Measurements from ENCODE around the gene ERN1.

The ERN1 gene

DNA sequence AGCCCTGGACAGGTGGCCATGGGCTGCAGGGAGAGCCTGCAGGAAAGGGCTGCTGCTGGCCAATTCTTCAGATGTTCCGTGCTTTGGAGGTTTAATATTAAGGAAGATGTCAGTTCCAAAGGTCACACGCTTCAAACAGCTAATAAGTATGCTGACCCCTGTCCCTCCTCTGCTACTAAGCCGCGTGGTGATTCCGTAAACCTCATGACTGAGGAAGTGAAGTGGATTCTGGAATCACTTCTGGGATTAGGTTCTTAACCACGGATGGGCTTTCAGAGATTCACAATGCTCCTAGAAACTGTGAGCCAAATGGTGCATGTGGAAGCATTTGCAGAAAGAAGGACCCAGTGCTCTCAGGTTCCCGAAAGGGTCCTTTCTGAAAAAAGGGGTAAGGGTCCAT is 28.5 kb upstream of the ERN1 start:
- DNase-seq (ENCODE audit: low read depth in 2 of 2) = no peak

DNA sequence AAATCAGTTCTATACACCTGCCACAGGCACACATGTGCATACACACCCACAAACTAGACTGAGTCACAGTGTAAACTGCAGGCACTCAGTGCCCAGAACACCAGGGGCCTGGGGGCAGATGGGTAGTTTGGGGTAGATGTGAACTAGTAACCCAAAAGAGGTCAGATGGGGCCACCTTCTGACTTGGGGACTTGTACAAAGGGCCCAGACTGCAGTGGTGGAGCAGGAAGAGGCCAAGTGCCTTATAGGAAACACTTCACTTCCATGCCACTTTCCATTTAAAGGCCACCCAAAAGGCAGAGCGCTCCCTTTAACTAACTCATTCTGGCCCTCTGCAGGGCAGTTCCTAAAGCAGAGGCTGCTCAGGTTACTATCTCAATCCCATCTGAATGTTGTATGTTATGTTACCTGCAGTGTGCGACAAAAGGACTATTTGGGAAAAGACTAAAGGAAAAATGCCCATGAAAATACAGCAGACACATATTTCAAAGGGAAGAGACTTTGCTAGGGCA is 27.8 kb upstream of the ERN1 start:
- no peak for DNase-seq (ENCODE audit: low read depth in 2 of 2)

GRCh38 chr17:64156670-64157069 is 26.7 kb upstream of the ERN1 start:
- no peak for DNase-seq (ENCODE audit: low read depth in 2 of 2)

GRCh38 chr17:64155751-64156544 is 26.0 kb upstream of the ERN1 start:
- no peak for DNase-seq (ENCODE audit: low read depth in 2 of 2)

DNA sequence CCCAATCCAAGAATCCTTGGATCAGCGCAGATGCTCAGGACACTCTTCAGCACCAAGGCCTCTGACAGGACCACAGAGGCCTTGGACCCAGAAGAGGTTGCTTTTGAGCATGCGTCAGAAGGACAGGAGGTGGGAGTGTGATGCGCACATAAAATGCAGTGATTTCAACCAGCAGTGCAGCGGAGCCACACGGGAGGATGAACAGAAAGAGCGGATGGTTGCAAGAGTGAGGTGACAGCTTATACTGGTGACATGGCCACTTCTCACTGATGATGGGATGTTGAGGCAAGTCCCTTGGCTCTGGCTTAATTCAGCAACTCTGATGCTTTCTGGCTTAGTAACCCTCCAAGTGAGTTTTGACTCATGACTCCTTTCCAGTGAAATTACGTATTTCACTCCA is 25.2 kb upstream of the ERN1 start:
- no peak for DNase-seq (ENCODE audit: low read depth in 2 of 2)

DNA sequence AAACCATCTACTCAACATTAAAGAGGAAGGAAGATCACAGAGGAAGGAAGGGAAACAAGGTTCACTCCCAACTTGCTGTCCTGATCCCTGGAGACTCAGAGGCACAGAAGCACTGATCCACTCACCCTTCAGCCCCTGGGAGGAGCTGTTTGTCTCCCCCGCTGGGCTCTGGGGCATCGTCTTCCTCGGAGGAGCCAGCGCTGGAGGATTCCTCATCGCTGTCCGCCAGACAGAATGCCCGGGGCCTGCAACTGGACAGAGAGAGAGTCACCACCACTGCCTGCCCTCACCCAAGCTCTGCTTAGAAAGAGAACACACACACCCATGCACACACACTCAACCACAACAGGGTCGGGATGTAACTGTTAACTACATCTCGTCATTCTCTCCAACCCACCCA is 24.8 kb upstream of the ERN1 start:
- DNase-seq (ENCODE audit: low read depth in 2 of 2) = no peak

DNA sequence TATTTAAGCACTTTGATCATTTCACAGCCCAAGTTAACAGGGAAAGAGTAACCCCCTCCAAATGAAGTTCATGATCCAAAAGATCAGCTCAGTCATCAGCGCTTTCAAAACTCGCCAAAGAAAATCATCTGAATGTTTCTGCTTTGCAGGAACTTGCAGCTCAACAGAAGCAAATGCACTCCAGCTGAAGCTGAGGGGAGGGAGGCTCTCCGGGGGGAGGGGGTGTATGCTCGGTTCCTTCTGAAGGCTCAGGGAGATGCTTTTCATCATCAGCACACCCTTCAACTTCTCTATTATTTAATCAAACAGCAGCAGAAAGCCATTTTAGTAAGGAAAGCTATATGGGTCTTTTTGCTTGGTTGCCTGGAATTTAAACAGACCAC is 24.4 kb upstream of the ERN1 start:
- DNase-seq (ENCODE audit: low read depth in 2 of 2) = no peak

DNA sequence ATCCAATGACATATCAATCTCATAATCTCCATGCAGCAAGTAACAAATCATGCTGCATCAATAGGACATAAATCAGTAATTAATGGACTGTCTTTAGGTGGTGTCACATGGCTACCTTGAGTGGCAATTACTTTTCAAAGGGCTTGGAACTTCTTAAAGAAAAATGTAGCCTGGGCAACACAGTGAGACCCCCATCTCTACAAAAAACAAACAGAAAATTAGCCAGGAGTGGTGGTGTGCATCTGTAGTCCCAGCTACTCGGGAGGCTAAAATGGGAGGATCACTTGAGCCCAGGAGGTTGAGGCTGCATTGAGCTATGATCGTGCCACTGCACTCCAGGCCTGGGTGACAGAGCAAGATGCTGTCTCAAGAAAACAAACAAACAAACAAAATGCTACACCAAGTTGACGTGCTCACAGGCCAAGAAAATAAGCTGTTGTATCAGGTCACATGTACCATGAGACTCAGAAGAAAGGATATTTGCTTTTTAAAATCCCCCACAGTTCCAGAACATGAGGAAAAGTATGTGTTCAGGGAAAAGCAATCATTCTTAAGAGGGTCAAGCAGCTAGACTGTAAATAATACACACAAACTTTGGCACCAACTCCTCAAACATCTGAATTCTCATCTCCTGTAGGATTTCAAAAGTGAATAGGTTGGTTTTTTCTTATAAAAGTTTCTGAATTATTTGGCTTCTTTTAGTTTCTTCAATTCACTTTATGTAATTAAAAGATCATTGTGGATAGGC is 23.8 kb upstream of the ERN1 start:
- DNase-seq (ENCODE audit: low read depth in 2 of 2) = no peak

GRCh38 chr17:64152428-64153125 is 22.6 kb upstream of the ERN1 start:
- DNase-seq (ENCODE audit: low read depth in 2 of 2) = no peak

- DNase-seq (ENCODE audit: low read depth in 2 of 2) = no peak
These were observed 21.0 kb upstream of the ERN1 start for GRCh38 chr17:64151016-64151368.

DNA sequence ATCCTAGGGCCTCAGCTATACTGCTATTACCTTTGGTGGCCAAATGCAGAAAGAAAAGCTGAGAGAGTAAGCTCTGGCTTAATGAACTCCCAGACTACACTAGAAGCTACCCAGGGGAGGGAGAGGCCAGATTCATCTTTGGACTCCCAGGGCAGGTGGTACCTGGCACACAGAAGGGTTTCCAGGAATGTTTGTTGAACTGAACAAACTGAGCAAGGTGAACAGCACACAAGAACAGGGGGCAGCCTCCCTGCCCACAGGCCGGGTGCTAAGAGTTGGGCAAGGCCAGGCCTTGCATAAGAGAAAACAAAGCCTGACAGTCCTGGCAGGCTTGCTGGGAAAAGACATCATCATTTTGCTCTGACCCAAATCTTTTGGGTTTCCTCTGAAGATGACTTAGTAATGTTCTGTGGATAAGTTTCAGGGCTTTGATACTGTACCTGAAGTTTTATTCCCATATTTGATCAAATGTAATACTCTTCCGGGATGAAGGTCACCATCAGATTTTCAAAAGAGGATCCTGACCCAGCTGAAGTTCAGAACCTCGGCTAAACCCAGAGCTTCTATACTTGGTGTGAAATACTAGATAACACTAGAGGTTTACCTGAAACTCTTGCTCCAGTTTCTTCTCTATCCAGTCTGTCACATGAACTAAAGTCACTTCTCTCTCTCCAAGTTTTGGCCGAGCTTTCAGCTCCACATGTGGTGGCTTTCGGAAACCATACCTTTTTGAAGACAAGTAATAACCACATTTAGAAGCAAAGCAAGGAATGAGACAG is 20.5 kb upstream of the ERN1 start:
- no peak for DNase-seq (ENCODE audit: low read depth in 2 of 2)

- DNase-seq (ENCODE audit: low read depth in 2 of 2) = no peak
These were observed 19.3 kb upstream of the ERN1 start for GRCh38 chr17:64149196-64149595.

DNA sequence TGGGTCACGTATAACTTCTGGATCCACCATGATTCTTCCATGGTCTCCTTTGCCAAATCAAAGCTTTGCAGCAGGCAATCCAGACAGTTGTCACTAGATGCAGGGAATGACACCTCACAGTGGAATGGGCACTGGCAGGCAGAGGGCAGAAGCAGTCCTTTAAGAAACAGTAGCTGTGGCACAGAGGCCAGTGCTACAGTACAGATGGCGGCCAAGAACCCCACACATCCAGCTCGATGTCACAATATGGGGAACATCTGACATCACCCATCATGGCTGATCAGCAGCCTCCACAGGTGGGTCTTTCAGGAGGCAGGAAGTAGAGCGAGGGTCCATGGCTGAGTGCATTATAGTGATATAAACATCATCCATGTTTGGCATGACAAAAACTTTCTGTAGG is 18.8 kb upstream of the ERN1 start:
- no peak for DNase-seq (ENCODE audit: low read depth in 2 of 2)

DNA sequence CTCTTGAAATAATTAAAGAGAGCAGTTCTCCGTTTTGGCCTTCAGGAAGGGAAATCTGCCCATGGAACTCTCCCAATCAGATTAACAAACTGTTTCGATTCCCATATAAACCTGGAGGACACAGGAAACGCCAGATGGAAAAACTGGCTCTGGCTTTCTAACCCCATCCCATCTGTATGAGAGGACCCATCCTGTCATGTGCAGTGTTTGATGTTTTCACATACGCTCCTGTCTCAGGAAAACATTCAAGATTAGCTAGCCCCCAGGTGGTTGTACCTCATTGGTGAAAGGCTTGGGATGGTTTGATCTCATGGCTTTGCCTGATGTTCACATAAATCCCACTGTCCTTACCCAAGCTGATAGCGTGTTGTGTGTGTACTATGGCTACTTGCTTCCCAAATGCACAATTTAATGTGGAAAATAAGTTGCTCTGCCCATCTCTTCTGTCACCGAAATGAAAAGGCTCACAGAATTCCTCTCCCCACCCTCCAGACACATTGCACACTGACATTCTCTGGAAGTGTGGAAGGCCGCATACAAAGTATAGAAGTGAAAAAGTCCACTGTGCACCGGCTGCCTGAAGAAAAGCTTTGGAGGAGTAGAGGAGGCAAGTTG is 18.2 kb upstream of the ERN1 start:
- no peak for DNase-seq (ENCODE audit: low read depth in 2 of 2)

- DNase-seq (ENCODE audit: low read depth in 2 of 2) = no peak
These were observed 17.4 kb upstream of the ERN1 start for GRCh38 chr17:64147110-64148016.

DNA sequence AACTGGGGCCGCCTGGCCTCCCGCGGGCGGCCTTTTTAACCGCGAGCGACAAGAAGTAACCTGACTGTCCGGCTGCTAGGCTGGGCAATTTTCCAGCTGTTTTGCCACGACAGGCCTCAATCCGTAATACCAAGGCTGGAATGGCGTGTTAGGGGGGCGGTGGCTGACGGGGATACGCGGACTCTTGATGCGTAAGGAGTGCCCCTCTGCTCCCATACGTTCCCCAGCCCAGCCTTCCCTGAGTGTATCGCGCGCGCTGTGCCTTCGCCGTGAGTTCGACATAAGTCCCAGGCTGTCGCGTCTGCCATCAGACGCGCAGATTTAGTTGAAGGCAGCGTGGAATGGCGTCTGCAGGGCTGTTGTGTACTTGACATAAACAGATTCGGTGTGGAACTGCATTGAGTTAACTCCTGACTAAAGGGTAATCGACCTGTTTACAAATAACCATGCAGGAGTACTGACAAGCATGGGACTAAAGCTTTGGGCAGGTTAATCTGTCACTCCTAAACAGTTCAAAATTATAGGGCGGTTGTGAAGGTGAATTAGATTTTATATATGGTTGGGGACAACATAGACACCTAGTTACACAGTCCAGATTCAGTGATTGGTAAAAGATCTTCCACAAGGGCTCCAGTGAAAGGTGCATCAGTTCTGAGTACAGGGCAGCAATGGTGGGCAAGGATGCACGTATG is 16.6 kb upstream of the ERN1 start:
- DNase-seq (ENCODE audit: low read depth in 2 of 2) = peak in 1 of 2 donors; percentile 17

- DNase-seq (ENCODE audit: low read depth in 2 of 2) = peak; percentile 84 to 94
These were observed 15.9 kb upstream of the ERN1 start for GRCh38 chr17:64145751-64146417.

GRCh38 chr17:64145375-64145750 is 15.4 kb upstream of the ERN1 start:
- DNase-seq (ENCODE audit: low read depth in 2 of 2) = no peak

GRCh38 chr17:64139542-64139941 is 9.6 kb upstream of the ERN1 start:
- DNase-seq (ENCODE audit: low read depth in 2 of 2) = no peak

Data from stimulated activated CD8-positive, alpha-beta memory T cell treated with anti-CD3 and anti-CD28 coated beads, Interleukin-15, amount 100 ng/mL, for 4 hours (primary cell).